Nephron progenitor cell (in vitro differentiated cells): Measurements from ENCODE around the gene HSD3B1.

ENCODE experiments used
- DNase-seq: peaks from one replicate; pipeline ENCODE4 v3.0.0; 2021
- H3K27ac Mint-ChIP-seq: 2 replicates; pipeline ENCODE4 v1.8.0; 2021; ENCODE audit warnings: mild to moderate bottlenecking, moderate library complexity, mixed read lengths
- H3K27me3 Mint-ChIP-seq: 2 replicates; pipeline ENCODE4 v1.8.0; 2021; ENCODE audit warnings: mild to moderate bottlenecking, low read depth, mixed read lengths; ENCODE audit not compliant: poor library complexity
- H3K36me3 Mint-ChIP-seq: 2 replicates; pipeline ENCODE4 v1.8.0; 2021; ENCODE audit warnings: low read depth, mixed read lengths
- H3K4me1 Mint-ChIP-seq: 2 replicates; pipeline ENCODE4 v1.8.0; 2021; ENCODE audit warnings: mixed read lengths
- H3K4me3 Mint-ChIP-seq: 2 replicates; pipeline ENCODE4 v1.8.0; 2021; ENCODE audit warnings: mild to moderate bottlenecking, moderate library complexity, mixed read lengths
- H3K9me3 Mint-ChIP-seq: 2 replicates; pipeline ENCODE4 v1.8.0; 2021; ENCODE audit warnings: mild to moderate bottlenecking, moderate library complexity, mixed read lengths
- CTCF ChIP-seq: fragments of 200-600 bp; sonication (generic); IDR thresholded peaks from 2 replicates; pipeline ENCODE4 v1.5.0; 2021; ENCODE audit warnings: antibody characterized with exemption

HSD3B1 gene

GRCh38 chr1:119564548-119564947 is 57.5 kb downstream of the HSD3B1 start:
- peaks cover 20% of the 10 kb centered on the region for H3K27me3 Mint-ChIP-seq
- TF ChIP-seq CTCF: no peak
- no peak overlapping the region for H3K27ac Mint-ChIP-seq
- H3K4me3 Mint-ChIP-seq: no peak overlapping the region
- no peaks in the 10 kb centered on the region for H3K36me3 Mint-ChIP-seq
- no peaks in the 10 kb centered on the region for H3K9me3 Mint-ChIP-seq
- DNase-seq: no peak
- H3K4me1 Mint-ChIP-seq: no peaks in the 10 kb centered on the region
